Prostate gland (tissue), 2 donors: ENCODE data around the gene POLR1A. TPM values are rescaled to one million over a fixed set of nuclear protein-coding genes. Genes with fewer than 3 reads are reported as not detected.
A peak's percentile ranks its signal among the peaks of the same experiment; 100 is the strongest.

Experiments used
- DNase-seq: peaks from one replicate; pipeline ENCODE4 v3.0.0-alpha.2; 2019; ENCODE audit warnings: low spot score
- H3K27ac ChIP-seq, 2 donors: fragments of 200-600 bp; sonication (generic); 2 replicates each; pipeline ENCODE4 v1.5.1; 2017 to 2019
- H3K27me3 ChIP-seq: fragments of 200-600 bp; sonication (generic); replicated peaks from 2 replicates; pipeline ENCODE4 v1.5.1; 2019; ENCODE audit not compliant: insufficient read depth
- H3K36me3 ChIP-seq, 2 donors: fragments of 200-600 bp; sonication (generic); 1 replicate in 1 of 2; 2 replicates in 1 of 2; pipeline versions ENCODE4 v1.5.1 to v1.8.1; 2017 to 2019
- H3K4me1 ChIP-seq: fragments of 200-600 bp; sonication (generic); replicated peaks from 2 replicates; pipeline ENCODE4 v1.5.1; 2019
- H3K4me3 ChIP-seq, 2 donors: fragments of 200-600 bp; sonication (generic); 2 replicates each; pipeline ENCODE4 v1.5.1; 2017 to 2019
- H3K9me3 ChIP-seq: fragments of 200-600 bp; sonication (generic); 2 replicates; pipeline ENCODE4 v1.5.1; 2017
- POLR2A ChIP-seq: fragments of 450-650 bp; IDR thresholded peaks from one replicate; pipeline ENCODE4 v1.6.1; 2016; ENCODE audit warnings: antibody characterized with exemption, mild to moderate bottlenecking
- POLR2AphosphoS5 ChIP-seq: sonication (generic); formaldehyde crosslinking; IDR thresholded peaks from one replicate; pipeline ENCODE4 v1.6.1; 2017; ENCODE audit warnings: antibody characterized with exemption
- WGBS: methylation state at CpG from one replicate; pipeline ENCODE4 v1.1.5; 2018; 5-methylcytosine and 5-hydroxymethylcytosine counted together
- intact Hi-C: fragments of 100-400 bp; cut with DNase I; formaldehyde crosslinking; loops from one replicate; pipeline ENCODE4 v1.14.2; 2022
- total RNA-seq, 2 donors: library from RNA; depleted of rRNA; stranded (reverse); fragments of >200 nt; gene quantifications; one replicate each; pipeline ENCODE4 v1.1.0, GENCODE V29; 2016
- TF ChIP-seq, protein P1 (sequence below), 4 experiments: fragments of 200-600 bp in 2 of 4; fragments of 450-650 bp in 2 of 4; sonication (generic) in 2 of 4; IDR thresholded peaks; 1 replicate in 3 of 4; 2 replicates in 1 of 4; pipeline ENCODE4 v1.5.1; 2016 to 2019; ENCODE audit warnings: antibody characterized with exemption in 4 of 4, mild to moderate bottlenecking in 2 of 4, moderate library complexity in 2 of 4

The POLR1A gene
- 10 to 100 TPM; 13.0 to 27.4 TPM for total RNA-seq

DNA sequence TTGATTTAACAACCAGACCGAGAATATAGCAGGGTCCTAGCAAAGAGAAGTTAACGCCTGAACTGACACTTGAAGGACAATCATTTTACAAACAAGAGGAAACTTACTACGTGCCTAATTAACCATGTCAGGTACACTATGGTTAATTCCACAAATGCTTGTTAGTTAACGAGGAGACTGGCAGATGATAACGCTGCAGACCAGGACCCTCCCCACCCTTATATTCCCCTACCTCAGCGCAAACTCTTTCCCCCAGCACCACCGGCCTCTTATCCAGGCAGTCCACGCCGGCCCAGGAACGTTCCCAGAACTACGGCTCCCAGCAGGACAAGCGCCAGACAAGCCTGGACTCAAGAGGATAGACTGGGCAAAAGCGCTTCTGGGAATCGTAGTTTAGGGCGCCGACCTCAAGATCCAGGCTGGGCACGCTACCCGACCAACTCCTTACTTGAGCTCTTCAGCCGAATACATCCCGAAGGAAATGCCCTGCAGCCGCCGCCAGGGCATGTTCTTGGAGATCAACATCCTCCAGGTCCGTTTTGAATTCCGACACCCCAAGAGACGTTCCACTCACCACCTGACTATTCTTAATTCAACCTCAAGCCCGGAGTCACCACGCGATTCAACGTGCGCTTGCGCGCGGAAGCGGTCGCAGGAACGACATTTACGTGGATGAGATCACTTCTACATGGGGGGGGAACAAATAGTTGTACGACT, at the start of gene POLR1A:
Gene POLR1A, minus strand, starts transcription at position 635 of the 717 bp plus-strand sequence. Its CDS starts 110 bp downstream, at position 525.
- WGBS = under 1% methylated on average over 38 of the region's 38 CpGs
- no peaks in the 10 kb centered on the region for H3K27me3 ChIP-seq
- peak within 1 kb of the TSS; percentile 78 to 81 for H3K27ac ChIP-seq
- no peaks in the 10 kb centered on the region for H3K9me3 ChIP-seq
- intact Hi-C loops = no loop called here
- H3K36me3 ChIP-seq = no peaks in the 10 kb centered on the region
- H3K4me1 ChIP-seq = peaks cover 4% of the 10 kb centered on the region
- H3K4me3 ChIP-seq = peak within 1 kb of the TSS; percentile 70 to 83
- DNase-seq = peak; percentile 94
- peak; percentile 64 for TF ChIP-seq POLR2AphosphoS5
- TF ChIP-seq POLR2A = no peak
- TF ChIP-seq, protein P1, sequence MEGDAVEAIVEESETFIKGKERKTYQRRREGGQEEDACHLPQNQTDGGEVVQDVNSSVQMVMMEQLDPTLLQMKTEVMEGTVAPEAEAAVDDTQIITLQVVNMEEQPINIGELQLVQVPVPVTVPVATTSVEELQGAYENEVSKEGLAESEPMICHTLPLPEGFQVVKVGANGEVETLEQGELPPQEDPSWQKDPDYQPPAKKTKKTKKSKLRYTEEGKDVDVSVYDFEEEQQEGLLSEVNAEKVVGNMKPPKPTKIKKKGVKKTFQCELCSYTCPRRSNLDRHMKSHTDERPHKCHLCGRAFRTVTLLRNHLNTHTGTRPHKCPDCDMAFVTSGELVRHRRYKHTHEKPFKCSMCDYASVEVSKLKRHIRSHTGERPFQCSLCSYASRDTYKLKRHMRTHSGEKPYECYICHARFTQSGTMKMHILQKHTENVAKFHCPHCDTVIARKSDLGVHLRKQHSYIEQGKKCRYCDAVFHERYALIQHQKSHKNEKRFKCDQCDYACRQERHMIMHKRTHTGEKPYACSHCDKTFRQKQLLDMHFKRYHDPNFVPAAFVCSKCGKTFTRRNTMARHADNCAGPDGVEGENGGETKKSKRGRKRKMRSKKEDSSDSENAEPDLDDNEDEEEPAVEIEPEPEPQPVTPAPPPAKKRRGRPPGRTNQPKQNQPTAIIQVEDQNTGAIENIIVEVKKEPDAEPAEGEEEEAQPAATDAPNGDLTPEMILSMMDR (IDR thresholded peaks at IDR 0.05) = peak in 1 of 4 experiments; percentile 4

DNA sequence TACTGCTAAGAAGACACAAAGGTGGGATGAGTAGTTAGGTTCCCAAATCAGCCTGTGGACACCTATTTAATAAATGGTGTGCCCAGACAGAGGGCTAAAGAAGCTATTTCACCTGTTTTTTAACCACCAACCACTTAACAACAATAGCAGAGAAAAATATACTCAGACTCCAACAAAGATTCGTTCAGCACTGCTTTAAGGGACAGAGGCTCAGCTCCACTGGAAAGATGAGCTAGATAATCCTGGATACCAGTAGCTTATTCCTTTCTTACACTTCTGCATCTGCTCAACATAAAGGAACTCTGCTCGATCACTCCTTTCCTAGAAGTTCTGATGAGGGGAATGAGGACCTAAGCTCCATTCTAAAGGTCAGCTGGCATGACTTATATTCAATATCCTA, 44.8 kb upstream of the POLR1A start:
- H3K27me3 ChIP-seq = no peaks in the 10 kb centered on the region
- intact Hi-C loops = no loop called here
- 92% methylated on average over 2 of the region's 2 CpGs for WGBS
- no peak overlapping the region for H3K27ac ChIP-seq
- H3K4me1 ChIP-seq = no peaks in the 10 kb centered on the region
- TF ChIP-seq POLR2A = no peak
- TF ChIP-seq POLR2AphosphoS5 = no peak
- TF ChIP-seq, protein P1 (IDR thresholded peaks at IDR 0.05) = no peak
- no peak for DNase-seq
- H3K4me3 ChIP-seq = no peak overlapping the region
- no peaks in the 10 kb centered on the region for H3K9me3 ChIP-seq
- peaks cover 0 to 24% of the 10 kb centered on the region in 2 donors for H3K36me3 ChIP-seq

DNA sequence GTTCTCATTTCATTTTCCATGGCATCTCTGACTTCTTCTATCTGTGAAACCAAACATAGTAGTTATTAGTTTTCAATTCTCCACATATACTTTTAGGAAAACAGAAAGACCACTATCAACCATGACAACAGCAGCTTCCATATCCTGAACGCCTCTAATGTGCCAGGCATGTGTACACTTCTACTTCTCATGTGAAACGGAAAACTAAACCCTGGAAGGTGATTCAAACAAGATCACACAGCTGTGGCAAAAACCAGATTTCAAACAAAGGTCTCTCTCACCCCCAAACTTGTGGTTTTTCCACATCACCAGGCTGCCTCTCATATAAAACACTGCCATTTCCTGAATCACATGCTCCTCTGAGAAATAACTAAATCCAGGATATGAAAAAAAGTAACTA, 42.1 kb upstream of the POLR1A start:
- 95% methylated on average over 2 of the region's 2 CpGs for WGBS
- Histone ChIP-seq H3K4me1 (no peaks in the 10 kb centered on the region), H3K4me3 (no peak overlapping the region), H3K36me3 (peaks cover 0 to 24% of the 10 kb centered on the region in 2 donors), H3K9me3 (no peaks in the 10 kb centered on the region), H3K27me3 (no peaks in the 10 kb centered on the region), H3K27ac (no peak overlapping the region)
- DNase-seq = no peak
- TF ChIP-seq POLR2AphosphoS5 = no peak
- no peak for TF ChIP-seq POLR2A
- TF ChIP-seq, protein P1 (IDR thresholded peaks at IDR 0.05) = no peak
- intact Hi-C loops = no loop called here

DNA sequence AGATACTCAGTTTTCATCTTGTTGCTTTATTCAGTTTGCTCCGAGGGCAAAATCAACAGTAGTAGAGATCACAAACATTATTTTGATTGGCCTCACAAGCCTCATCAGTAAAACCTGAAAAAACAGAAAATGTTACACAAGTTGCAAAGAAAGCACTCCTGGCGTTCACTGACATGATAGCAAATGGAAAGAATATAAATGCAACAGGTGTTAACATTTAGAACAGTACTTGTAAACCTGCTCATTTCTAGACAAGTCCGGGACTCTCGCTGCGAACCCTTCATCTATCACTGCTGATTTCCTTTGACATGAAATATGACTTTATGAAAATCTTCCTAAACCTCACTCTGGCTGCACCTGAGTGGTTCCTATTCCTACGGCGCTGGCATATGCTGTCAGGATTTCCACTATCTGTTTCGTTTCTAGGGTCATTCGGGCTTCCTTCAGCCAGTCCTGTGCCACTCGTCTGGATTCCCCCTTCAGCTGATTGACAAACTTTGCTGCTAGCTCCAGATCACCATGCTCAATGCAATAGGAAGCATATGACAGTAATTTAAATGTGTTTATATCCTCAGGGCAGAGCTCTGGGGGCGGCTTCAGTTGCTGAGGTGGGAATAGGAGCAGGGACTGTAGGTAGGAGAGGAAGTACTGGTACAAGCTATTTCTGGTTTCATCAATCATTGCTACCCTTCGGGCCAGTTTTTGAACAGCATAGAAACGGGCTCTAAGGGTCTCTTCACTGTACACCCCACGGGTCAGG, 38.4 kb upstream of the POLR1A start:
- no peak overlapping the region for H3K4me3 ChIP-seq

More for the DNA sequence above, 38.4 kb upstream of the POLR1A start:
- H3K9me3 ChIP-seq = no peaks in the 10 kb centered on the region
- intact Hi-C loops = no loop called here
- no peaks in the 10 kb centered on the region for H3K4me1 ChIP-seq
- TF ChIP-seq POLR2AphosphoS5 (no peak), POLR2A (no peak)
- TF ChIP-seq, protein P1 (IDR thresholded peaks at IDR 0.05) = no peak
- WGBS = 85% methylated on average over 14 of the region's 14 CpGs
- H3K27me3 ChIP-seq = no peaks in the 10 kb centered on the region
- H3K27ac ChIP-seq = no peak overlapping the region
- no peak for DNase-seq
- peaks cover 0 to 23% of the 10 kb centered on the region in 2 donors for H3K36me3 ChIP-seq
